HepG2 (cell line): Measurements from ENCODE around the gene NOS1AP. TPM values are rescaled to one million over a fixed set of nuclear protein-coding genes. Genes with fewer than 3 reads are reported as not detected.

Experiments
- CBX5 ChIP-seq: sonication (generic); formaldehyde crosslinking; IDR thresholded peaks from 2 replicates; pipeline ENCODE4 v1.4.0; 2020; ENCODE audit warnings: missing genetic modification reagents, borderline replicate concordance
- CENPBD1 ChIP-seq: sonication (generic); formaldehyde crosslinking; IDR thresholded peaks from 2 replicates; pipeline ENCODE4 v1.8.0; 2022; ENCODE audit warnings: missing genetic modification reagents, low read depth, mild to moderate bottlenecking, borderline replicate concordance
- MED8 ChIP-seq: sonication (generic); formaldehyde crosslinking; IDR thresholded peaks from 2 replicates; pipeline ENCODE4 v1.8.1; 2023; ENCODE audit warnings: mild to moderate bottlenecking, missing genetic modification reagents; ENCODE audit not compliant: insufficient replicate concordance
- STAT6 ChIP-seq: sonication (generic); formaldehyde crosslinking; IDR thresholded peaks from 2 replicates; pipeline ENCODE4 v1.4.0; 2020; ENCODE audit warnings: missing genetic modification reagents, mild to moderate bottlenecking, borderline replicate concordance
- ZBTB46 ChIP-seq: sonication (generic); formaldehyde crosslinking; IDR thresholded peaks from 2 replicates; pipeline ENCODE4 v1.4.0; 2020; ENCODE audit warnings: mild to moderate bottlenecking, missing genetic modification reagents, borderline replicate concordance
- ZNF572 ChIP-seq: sonication (generic); formaldehyde crosslinking; IDR thresholded peaks from 2 replicates; pipeline ENCODE4 v1.5.1; 2020; ENCODE audit warnings: mild to moderate bottlenecking, missing genetic modification reagents
- ZNF615 ChIP-seq: sonication (generic); formaldehyde crosslinking; IDR thresholded peaks from 2 replicates; pipeline ENCODE4 v1.5.0; 2020; ENCODE audit warnings: mild to moderate bottlenecking, missing genetic modification reagents, borderline replicate concordance
- ZNF775 ChIP-seq: sonication (generic); formaldehyde crosslinking; IDR thresholded peaks from 2 replicates; pipeline ENCODE4 v1.4.0; 2020; ENCODE audit warnings: missing genetic modification reagents, mild to moderate bottlenecking, moderate library complexity, borderline replicate concordance
- polyA plus RNA-seq, 8 experiments: library from polyadenylated mRNA; depleted of rRNA in 3 of 8; stranded (reverse) in 7 of 8; unstranded in 1 of 8; fragments of >200 nt; fragmentation: Illumina TruSeq in 4 of 8; extraction: Trizol in 4 of 8; gene quantifications; 2 replicates each; pipeline versions ENCODE4 v1.2.1 to v1.2.3, GENCODE V29; 2011 to 2016; ENCODE audit warnings: low read depth in 4 of 8, missing spikeins in 1 of 8, mixed read lengths in 1 of 8; ENCODE audit not compliant: insufficient read depth in 1 of 8
- total RNA-seq, 5 experiments: library from RNA; depleted of rRNA; stranded (reverse); fragments of >200 nt; fragmentation: Illumina TruSeq; extraction: Trizol; gene quantifications; 2 replicates each; pipeline ENCODE4 v1.2.3, GENCODE V29; 2016; ENCODE audit warnings: low read depth in 1 of 5

NOS1AP gene
- total and polyA plus RNA-seq, 2 of the 13 experiments (the other 11 are each of a cell fraction or from before 2014, with no cell fraction given): 2.0 to 3.3 TPM

GRCh38 chr1:162023181-162023546 lies 46.3 kb upstream of the NOS1AP start (continued):
- TF ChIP-seq STAT6 (CRISPR knock-in tag): no peak
- TF ChIP-seq CBX5: no peak
- TF ChIP-seq ZNF775 (CRISPR knock-in tag): no peak
- TF ChIP-seq ZNF615 (CRISPR knock-in tag): no peak
- no peak for TF ChIP-seq MED8 (CRISPR knock-in tag)
- no peak for TF ChIP-seq ZNF572 (CRISPR knock-in tag)
- no peak for TF ChIP-seq ZBTB46 (CRISPR knock-in tag)
- TF ChIP-seq CENPBD1 (CRISPR knock-in tag): no peak
